ENCODE measurements around the gene STIMATE.

STIMATE gene

GRCh38 chr3:52897130-52898122 lies at the start of gene STIMATE:
Gene STIMATE, minus strand, starts transcription at chr3:52897548. Its CDS starts 98 bp downstream, at chr3:52897450.
- H3K4me3 ChIP-seq (ENCODE audit: low read depth, low read length), result peak within 1 kb of the TSS; percentile 65
- peak; percentile 88 for DNase-seq (ENCODE audit: low read depth)
- TF ChIP-seq CTCF (IDR thresholded peaks at IDR 0.05; ENCODE audit: insufficient read depth, low read depth, low read length, missing control alignments), result no peak

- TF ChIP-seq CTCF (IDR thresholded peaks at IDR 0.05; ENCODE audit: insufficient read depth, low read depth, low read length, missing control alignments), result no peak
- no peak for DNase-seq (ENCODE audit: low read depth)
- no peak overlapping the region for H3K4me3 ChIP-seq (ENCODE audit: low read depth, low read length)
Observed at GRCh38 chr3:52939600-52939999, 42.3 kb upstream of the STIMATE start.

GRCh38 chr3:52934630-52935530 lies 37.5 kb upstream of the STIMATE start:
- DNase-seq (ENCODE audit: low read depth), result peak; percentile 74
- TF ChIP-seq CTCF (IDR thresholded peaks at IDR 0.05; ENCODE audit: insufficient read depth, low read depth, low read length, missing control alignments), result peak; percentile 80
- no peak overlapping the region for H3K4me3 ChIP-seq (ENCODE audit: low read depth, low read length)

- no peak for TF ChIP-seq CTCF (IDR thresholded peaks at IDR 0.05; ENCODE audit: insufficient read depth, low read depth, low read length, missing control alignments)
- DNase-seq (ENCODE audit: low read depth), result peak; percentile 13
- H3K4me3 ChIP-seq (ENCODE audit: low read depth, low read length), result no peak overlapping the region
Observed at GRCh38 chr3:52931889-52932288, 34.5 kb upstream of the STIMATE start.

GRCh38 chr3:52931328-52931727 lies 34.0 kb upstream of the STIMATE start:
- no peak for TF ChIP-seq CTCF (IDR thresholded peaks at IDR 0.05; ENCODE audit: insufficient read depth, low read depth, low read length, missing control alignments)
- no peak for DNase-seq (ENCODE audit: low read depth)
- no peak overlapping the region for H3K4me3 ChIP-seq (ENCODE audit: low read depth, low read length)

GRCh38 chr3:52930748-52931147 lies 33.4 kb upstream of the STIMATE start:
- no peak for TF ChIP-seq CTCF (IDR thresholded peaks at IDR 0.05; ENCODE audit: insufficient read depth, low read depth, low read length, missing control alignments)
- DNase-seq (ENCODE audit: low read depth), result peak; percentile 2

More at GRCh38 chr3:52930748-52931147, 33.4 kb upstream of the STIMATE start:
- no peak overlapping the region for H3K4me3 ChIP-seq (ENCODE audit: low read depth, low read length)

Data from GM12865 (cell line).